H1 (cell line): ENCODE results near the gene FBXL5. TPM values are rescaled to one million over a fixed set of nuclear protein-coding genes. Genes with fewer than 3 reads are reported as not detected.

Experiments used
- CTCF ChIA-PET: fragments of 300-600 bp; sonication (Branson Sonifier 250); formaldehyde crosslinking; loops from one replicate; lab custom pipeline; 2021; ENCODE audit not compliant: partially characterized antibody; lab: Charles Lee
- POLR2A ChIA-PET: fragments of 300-600 bp; sonication (Branson Sonifier 250); formaldehyde crosslinking; loops from one replicate; lab custom pipeline; 2021; ENCODE audit warnings: inconsistent platforms; ENCODE audit not compliant: partially characterized antibody; lab: Charles Lee
- DNase-seq, 2 experiments: peaks; one replicate each; pipeline versions ENCODE4 v3.0.0 to v3.0.0-alpha.2; 2010 to 2022; ENCODE audit warnings: low spot score in 2 of 2, low read depth in 1 of 2, mixed read lengths in 1 of 2
- FAIRE-seq: peaks from 2 replicates; lab custom pipeline; 2011; peaks lifted over from hg19 to GRCh38; lab: Jason Lieb, UNC
- H2AFZ ChIP-seq: 2 replicates; pipeline ENCODE4 v1.8.1; 2012; ENCODE audit warnings: low read length, inconsistent platforms
- H2AK5ac ChIP-seq: 2 replicates; pipeline ENCODE4 v1.6.1; 2013; ENCODE audit warnings: low read depth, low read length
- H2BK120ac ChIP-seq: replicated peaks from 2 replicates; pipeline ENCODE3; 2013; ENCODE audit warnings: low read depth, low read length, inconsistent platforms
- H2BK12ac ChIP-seq: 2 replicates; pipeline ENCODE4 v1.6.1; 2013; ENCODE audit warnings: low read depth, low read length
- H2BK15ac ChIP-seq: 2 replicates; pipeline ENCODE4 v1.6.1; 2013; ENCODE audit warnings: low read length
- H2BK20ac ChIP-seq: 2 replicates; pipeline ENCODE4 v1.6.1; 2013; ENCODE audit warnings: low read length
- H2BK5ac ChIP-seq: 2 replicates; pipeline ENCODE4 v1.6.1; 2013; ENCODE audit warnings: low read depth, low read length
- H3K14ac ChIP-seq: 2 replicates; pipeline ENCODE4 v1.6.1; 2013; ENCODE audit warnings: inconsistent platforms; ENCODE audit not compliant: insufficient read length
- H3K18ac ChIP-seq: 2 replicates; pipeline ENCODE4 v1.6.1; 2013; ENCODE audit warnings: low read length; ENCODE audit errors: extremely low read depth
- H3K23ac ChIP-seq: 2 replicates; pipeline ENCODE4 v1.6.1; 2013; ENCODE audit warnings: inconsistent platforms; ENCODE audit not compliant: insufficient read length
- H3K23me2 ChIP-seq: 2 replicates; pipeline ENCODE4 v1.6.1; 2013; ENCODE audit warnings: low read depth, low read length
- H3K27ac ChIP-seq: 2 replicates; pipeline ENCODE4 v1.6.1; 2011; ENCODE audit warnings: low read depth, low read length, inconsistent platforms
- H3K27me3 ChIP-seq, 4 experiments: replicated peaks in 1 of 4; 1 replicate in 1 of 4; 2 replicates in 3 of 4; pipeline versions ENCODE4 v1.6.1 to v1.8.1; 2011 to 2013; ENCODE audit warnings: low read length in 3 of 4, mild to moderate bottlenecking in 3 of 4, inconsistent platforms in 2 of 4, mixed read lengths in 2 of 4, moderate library complexity in 1 of 4; ENCODE audit not compliant: control insufficient read depth in 3 of 4, insufficient read depth in 3 of 4; ENCODE audit errors: extremely low read depth in 1 of 4
- H3K36me3 ChIP-seq, 4 experiments: 2 replicates each; pipeline versions ENCODE4 v1.6.1 to v1.8.1; 2011 to 2013; ENCODE audit warnings: mild to moderate bottlenecking in 4 of 4, low read length in 3 of 4, moderate library complexity in 2 of 4, control low read depth in 1 of 4, inconsistent platforms in 1 of 4; ENCODE audit not compliant: insufficient read depth in 4 of 4, control insufficient read depth in 2 of 4
- H3K4ac ChIP-seq: replicated peaks from 2 replicates; pipeline ENCODE3; 2013; ENCODE audit warnings: low read length, low read depth, mixed read lengths, inconsistent platforms; ENCODE audit not compliant: insufficient read length
- H3K4me1 ChIP-seq, 4 experiments: replicated peaks in 1 of 4; 1 replicate in 1 of 4; 2 replicates in 3 of 4; pipeline versions ENCODE4 v1.6.1 to v1.8.1; 2011 to 2013; ENCODE audit warnings: low read length in 3 of 4, inconsistent platforms in 2 of 4, mixed read lengths in 1 of 4; ENCODE audit not compliant: insufficient read depth in 4 of 4, control insufficient read depth in 3 of 4
- H3K4me2 ChIP-seq, 2 experiments: 2 replicates each; pipeline versions ENCODE4 v1.6.1 to v1.8.1; 2011 to 2013; ENCODE audit warnings: low read depth in 2 of 2, low read length in 2 of 2, control low read depth in 1 of 2, inconsistent platforms in 1 of 2, mild to moderate bottlenecking in 1 of 2; ENCODE audit not compliant: insufficient read depth in 1 of 2
- H3K4me3 ChIP-seq, 4 experiments: fragments of 200-600, 300-600 bp in 1 of 4; sonication (generic), shearing (Covaris generic), sonication (Bioruptor Twin) in 1 of 4; 2 replicates each; pipeline versions ENCODE4 v1.5.1 to v1.8.1; 2011 to 2016; ENCODE audit warnings: low read length in 4 of 4, low read depth in 3 of 4, control low read depth in 2 of 4, inconsistent platforms in 2 of 4, mild to moderate bottlenecking in 2 of 4, mixed read lengths in 1 of 4, moderate library complexity in 1 of 4; ENCODE audit not compliant: insufficient read depth in 2 of 4; ENCODE audit errors: extremely low read depth in 1 of 4
- H3K56ac ChIP-seq: replicated peaks from 2 replicates; pipeline ENCODE3; 2013; ENCODE audit warnings: low read depth, mild to moderate bottlenecking, mixed read lengths, low read length, inconsistent platforms; ENCODE audit not compliant: insufficient read length
- H3K79me1 ChIP-seq: 2 replicates; pipeline ENCODE4 v1.6.1; 2013; ENCODE audit warnings: low read depth, low read length, control low read depth
- H3K79me2 ChIP-seq, 2 experiments: 2 replicates each; pipeline versions ENCODE4 v1.6.1 to v1.8.1; 2012 to 2013; ENCODE audit warnings: low read length in 2 of 2, mild to moderate bottlenecking in 2 of 2, inconsistent platforms in 1 of 2; ENCODE audit not compliant: insufficient read depth in 2 of 2, control insufficient read depth in 1 of 2
- H3K9ac ChIP-seq, 4 experiments: replicated peaks in 1 of 4; 1 replicate in 1 of 4; 2 replicates in 3 of 4; pipeline versions ENCODE4 v1.6.1 to v1.8.1; 2011 to 2013; ENCODE audit warnings: low read depth in 3 of 4, low read length in 3 of 4, control low read depth in 2 of 4, mild to moderate bottlenecking in 2 of 4, moderate library complexity in 2 of 4, inconsistent platforms in 1 of 4; ENCODE audit errors: extremely low read depth in 1 of 4
- H3K9me3 ChIP-seq, 2 experiments: 2 replicates each; pipeline versions ENCODE4 v1.6.1 to v1.8.1; 2012 to 2013; ENCODE audit warnings: mild to moderate bottlenecking in 2 of 2, moderate library complexity in 2 of 2, control low read depth in 1 of 2, inconsistent platforms in 1 of 2, low read depth in 1 of 2, low read length in 1 of 2, mixed read lengths in 1 of 2; ENCODE audit not compliant: insufficient read depth in 2 of 2
- H4K20me1 ChIP-seq, 2 experiments: replicated peaks in 1 of 2; 2 replicates each; pipeline versions ENCODE3 to v1.8.1; 2011 to 2013; ENCODE audit warnings: inconsistent platforms in 2 of 2, low read length in 2 of 2, mild to moderate bottlenecking in 1 of 2; ENCODE audit not compliant: insufficient read depth in 2 of 2, control insufficient read depth in 1 of 2
- H4K5ac ChIP-seq: 2 replicates; pipeline ENCODE4 v1.6.1; 2013; ENCODE audit warnings: low read length, low read depth, mixed read lengths, inconsistent platforms; ENCODE audit not compliant: insufficient read length
- H4K8ac ChIP-seq: 2 replicates; pipeline ENCODE4 v1.8.0; 2013; ENCODE audit warnings: mild to moderate bottlenecking, moderate library complexity, low read length, inconsistent platforms; ENCODE audit not compliant: insufficient read depth; ENCODE audit errors: extremely low read depth
- H4K91ac ChIP-seq: replicated peaks from 2 replicates; pipeline ENCODE3; 2013; ENCODE audit warnings: low read length, mixed read lengths, inconsistent platforms; ENCODE audit not compliant: insufficient read length
- CHD2 ChIP-seq: IDR thresholded peaks from 2 replicates; pipeline ENCODE4 v1.6.1; 2012; ENCODE audit warnings: low read length, improper control_type of control experiment
- EZH2 ChIP-seq: fragments of 200-600 bp; sonication (generic); IDR thresholded peaks from 2 replicates; pipeline ENCODE4 v1.7.1; 2012; ENCODE audit warnings: low read depth, mild to moderate bottlenecking, moderate library complexity, low read length, inconsistent platforms; ENCODE audit not compliant: severe bottlenecking
- FOSL1 ChIP-seq: IDR thresholded peaks from 2 replicates; pipeline ENCODE4 v1.6.1; 2011; ENCODE audit warnings: mild to moderate bottlenecking, low read depth, low read length, moderate library complexity; ENCODE audit not compliant: insufficient read depth
- RAD21 ChIP-seq, 2 experiments: IDR thresholded peaks in 1 of 2; conservative IDR thresholded peaks in 1 of 2; 2 replicates each; pipeline ENCODE4 v1.6.1; 2011; ENCODE audit warnings: low read depth in 2 of 2, low read length in 2 of 2, improper control_type of control experiment in 1 of 2, inconsistent platforms in 1 of 2, mild to moderate bottlenecking in 1 of 2, moderate library complexity in 1 of 2
- TAF1 ChIP-seq: IDR thresholded peaks from 2 replicates; pipeline ENCODE4 v1.6.1; 2011; ENCODE audit warnings: mild to moderate bottlenecking, low read depth, low read length
- WGBS, 2 experiments: shearing (Covaris generic) in 1 of 2; methylation state at CpG; one replicate each; pipeline versions ENCODE4 v1.1.6 to v1.1.7; 2013 to 2015; ENCODE audit warnings: low lambda C conversion rate in 2 of 2, mixed read lengths in 2 of 2, inconsistent platforms in 1 of 2, low coverage in 1 of 2, missing lambda C conversion rate in 1 of 2; ENCODE audit not compliant: insufficient replicate concordance in 2 of 2, insufficient coverage in 1 of 2, insufficient read length in 1 of 2; ENCODE audit errors: extremely low coverage in 1 of 2, missing lambda C conversion rate in 1 of 2; 5-methylcytosine and 5-hydroxymethylcytosine counted together
- long read RNA-seq, 2 experiments: library from RNA in 1 of 2; library from capped mRNA in 1 of 2; stranded (forward); transcript quantifications; one replicate each; pipeline ENCODE4 v2.0.0, GENCODE V29; 2021; ENCODE audit warnings: inconsistent platforms in 1 of 2
- polyA minus RNA-seq, 3 experiments: library from RNA; depleted of rRNA, polyadenylated mRNA; stranded (reverse); fragments of >200 nt; gene quantifications; 1 replicate in 2 of 3; 2 replicates in 1 of 3; pipeline ENCODE4 v1.2.3, GENCODE V29; 2011
- polyA plus RNA-seq, 7 experiments: library from polyadenylated mRNA; depleted of rRNA in 3 of 7; stranded (reverse) in 5 of 7; unstranded in 2 of 7; fragments of >200 nt in 5 of 7; fragments of 200-250 nt in 2 of 7; gene quantifications; 1 replicate in 5 of 7; 2 replicates in 1 of 7; 4 replicates in 1 of 7; pipeline versions ENCODE4 v1.2.1 to v1.2.3, GENCODE V29; 2011 to 2013; ENCODE audit warnings: missing spikeins in 2 of 7, mixed read lengths in 2 of 7
- total RNA-seq: library from RNA; stranded (reverse); fragmentation: NEBNext Ultra II Directional; extraction: Animal tissue kit (Norgen Biotek cat#: 25700); gene quantifications from 2 replicates; pipeline ENCODE4 v1.2.1, GENCODE V29; 2021
- TF ChIP-seq, protein P1 (sequence below): IDR thresholded peaks from 2 replicates; pipeline ENCODE4 v1.6.1; 2011; ENCODE audit warnings: low read depth, mild to moderate bottlenecking, low read length; ENCODE audit not compliant: insufficient read depth

FBXL5 gene
- total RNA-seq = 62.7 and 62.8 TPM in 2 replicates
- polyA plus RNA-seq (2011; rRNA removed) = 26.5 and 34.6 TPM in 2 replicates
- polyA plus RNA-seq (2011; cell fraction: cytosol; rRNA removed) = 37.0 TPM
- 18.9 TPM for polyA plus RNA-seq (2011; cell fraction: nucleus; rRNA removed)
- polyA plus RNA-seq (2012, experiment 1 of 2) = 33.3 to 44.9 TPM (median 40.0 TPM) in 4 replicates
- 3.5 TPM for polyA plus RNA-seq (2012, experiment 2 of 2)
- polyA plus RNA-seq (2013, experiment 1 of 2) = 25.0 TPM
- 24.1 TPM for polyA plus RNA-seq (2013, experiment 2 of 2)
- 52.5 and 53.5 TPM in 2 replicates for polyA minus RNA-seq (2011; rRNA and poly(A)+ RNA removed)
- polyA minus RNA-seq (2011; cell fraction: cytosol; rRNA and poly(A)+ RNA removed) = 43.4 TPM
- 117 TPM for polyA minus RNA-seq (2011; cell fraction: nucleus; rRNA and poly(A)+ RNA removed)
- long read RNA-seq, experiment 1, transcript FBXL5-201 (11 exons, 3,385 nt) = major isoform, 7 of 85 reads
- long read RNA-seq, experiment 1, partial matches to known transcripts = 35 of 85 reads
- long read RNA-seq, experiment 1, other reads (novel, unspliced or antisense) = 43 of 85 reads
- long read RNA-seq, experiment 2, transcript FBXL5-201 (11 exons, 3,385 nt) = major isoform, 46 of 55 reads
- long read RNA-seq, experiment 2, partial matches to known transcripts = 3 of 55 reads
- long read RNA-seq, experiment 2, other reads (novel, unspliced or antisense) = 4 of 55 reads

- ChIA-PET CTCF (interaction anchor here (1.0 to 2.4 kb wide), 4 partner anchors 10 to 143 kb away, joined by 3 to 6 read pairs (median 5); no protein-coding TSS in a partner anchor), POLR2A (interaction anchor here (0.6 to 6.9 kb wide), 19 partner anchors 9 to 1969 kb away, joined by 3 to 64 read pairs (median 4); partner anchors contain the start of genes C1QTNF7, CC2D2A and FAM200B)
- no peak for FAIRE-seq
- H3K79me1 ChIP-seq = no peaks in the 10 kb centered on the region
- H3K4me2 ChIP-seq = peak within 1 kb of the TSS; percentile 95 to 98
- no peaks in the 10 kb centered on the region for H3K9me3 ChIP-seq
- H3K14ac ChIP-seq = peak within 1 kb of the TSS; percentile 93
- H2BK15ac ChIP-seq = no peak within 1 kb of the TSS
- 4% methylated on average over 84 of the region's 85 CpGs; no CpG with 5 or more reads in 1 of the 2 experiments for WGBS, 2 experiments
- H3K27ac ChIP-seq = peak within 1 kb of the TSS; percentile 100
- no peaks in the 10 kb centered on the region for H3K27me3 ChIP-seq
- H2BK20ac ChIP-seq = no peak within 1 kb of the TSS
- peak within 1 kb of the TSS; percentile 100 for H4K8ac ChIP-seq
- no peaks in the 10 kb centered on the region for H4K20me1 ChIP-seq
- peaks cover 2 to 9% (median 5%) of the 10 kb centered on the region in 4 experiments; a peak in 5 of 7 replicates for H3K4me1 ChIP-seq
- H2BK5ac ChIP-seq = peak within 1 kb of the TSS; percentile 99
- H2BK12ac ChIP-seq = peak within 1 kb of the TSS; percentile 86; the same call in 1 of the 2 replicates
- H3K18ac ChIP-seq = peak within 1 kb of the TSS; percentile 100
- peaks cover 0 to 3% (median 0%) of the 10 kb centered on the region in 4 experiments; a peak in 1 of 8 replicates for H3K36me3 ChIP-seq
- H2AFZ ChIP-seq = peak within 1 kb of the TSS; percentile 100
- peak within 1 kb of the TSS; percentile 82 to 88 (median 86) for H3K4me3 ChIP-seq
- peak in 1 of 2 experiments; percentile 82 for DNase-seq
- H4K5ac ChIP-seq = peak within 1 kb of the TSS; percentile 99
- peak within 1 kb of the TSS; percentile 95 to 99 (median 98) for H3K9ac ChIP-seq
- H3K56ac ChIP-seq = peak within 1 kb of the TSS; percentile 97
- peaks cover 7% of the 10 kb centered on the region for H3K23me2 ChIP-seq
- H2AK5ac ChIP-seq = 0 out of 2 replicates have a peak within 1 kb of the TSS, but pooled peaks have one; percentile 49
- peak within 1 kb of the TSS; percentile 77 for H3K23ac ChIP-seq
- H3K79me2 ChIP-seq = peaks cover 0 to 38% of the 10 kb centered on the region in 2 experiments; a peak in 2 of 4 replicates
- peak within 1 kb of the TSS; percentile 16 for H2BK120ac ChIP-seq
- peak within 1 kb of the TSS; percentile 89 for H3K4ac ChIP-seq
- H4K91ac ChIP-seq = peak within 1 kb of the TSS; percentile 98
- no peak for TF ChIP-seq CHD2
- TF ChIP-seq EZH2 = no peak
- no peak for TF ChIP-seq RAD21 (IDR thresholded peaks at IDR 0.05 in 1 of 2, conservative IDR thresholded peaks at IDR 0.05 in 1 of 2; ENCODE audit: low read depth in 2 of 2, low read length in 2 of 2)
- TF ChIP-seq TAF1 = peak; percentile 68
- TF ChIP-seq, protein P1, sequence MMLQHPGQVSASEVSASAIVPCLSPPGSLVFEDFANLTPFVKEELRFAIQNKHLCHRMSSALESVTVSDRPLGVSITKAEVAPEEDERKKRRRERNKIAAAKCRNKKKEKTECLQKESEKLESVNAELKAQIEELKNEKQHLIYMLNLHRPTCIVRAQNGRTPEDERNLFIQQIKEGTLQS = peak; percentile 54; the same call in 1 of the 2 replicates
- TF ChIP-seq FOSL1 = no peak
Measured at GRCh38 chr4:15655223-15656037, at the start of gene FBXL5. TSS of gene FBXL5 (minus strand) at chr4:15655357. CDS start at chr4:15655287, 70 bp downstream.
